MM.1S (cell line): ENCODE results near the gene SEC23A.

Experiments used
- CTCF ChIP-seq: fragments of 300-600 bp; sonication (generic); IDR thresholded peaks from 2 replicates; pipeline ENCODE4 v1.5.1; 2016; ENCODE audit warnings: antibody characterized with exemption, low read length, mixed read lengths
- EZH2 ChIP-seq: fragments of 300-600 bp; sonication (generic); optimal IDR thresholded peaks from 2 replicates; pipeline ENCODE3; 2017; ENCODE audit warnings: low read depth, mild to moderate bottlenecking, antibody characterized with exemption, low read length, mixed read lengths
- EZH2phosphoT487 ChIP-seq: fragments of 300-600 bp; sonication (generic); IDR thresholded peaks from 2 replicates; pipeline ENCODE4 v1.6.1; 2018; ENCODE audit warnings: antibody characterized with exemption, low read length

GRCh38 chr14:38982837-38983236 is 120.2 kb downstream of the SEC23A start:
- TF ChIP-seq EZH2phosphoT487 (no peak), CTCF (no peak), EZH2 (no peak)
